Activated naive CD8-positive, alpha-beta T cell (primary cell): ENCODE results near the gene LDLRAD4.
"Not testable (repeated sequence)": the region's sequence is repeated elsewhere in the genome, so short reads cannot be mapped to it uniquely, and the experiment has no call there.

Source experiments
- H3K27ac Mint-ChIP-seq: one replicate; pipeline ENCODE4 v1.8.0; 2021; ENCODE audit warnings: mixed read lengths
- H3K27me3 Mint-ChIP-seq: one replicate; pipeline ENCODE4 v1.8.0; 2021; ENCODE audit warnings: mixed read lengths
- H3K36me3 Mint-ChIP-seq: one replicate; pipeline ENCODE4 v1.8.0; 2021; ENCODE audit warnings: mixed read lengths
- H3K4me1 Mint-ChIP-seq: one replicate; pipeline ENCODE4 v1.8.0; 2021; ENCODE audit warnings: low read depth, mixed read lengths
- H3K4me3 Mint-ChIP-seq: one replicate; pipeline ENCODE4 v1.8.0; 2021; ENCODE audit warnings: mild to moderate bottlenecking, mixed read lengths
- H3K9me3 Mint-ChIP-seq: one replicate; pipeline ENCODE4 v1.8.0; 2021; ENCODE audit warnings: low read depth, mixed read lengths

The LDLRAD4 gene

GRCh38 chr18:13658436-13659204 is 440.1 kb downstream of the LDLRAD4 start:
- H3K36me3 Mint-ChIP-seq = no peaks in the 10 kb centered on the region
- no peak overlapping the region for H3K27ac Mint-ChIP-seq
- no peaks in the 10 kb centered on the region for H3K9me3 Mint-ChIP-seq
- H3K4me1 Mint-ChIP-seq = peaks cover 6% of the 10 kb centered on the region
- H3K27me3 Mint-ChIP-seq = no peaks in the 10 kb centered on the region
- H3K4me3 Mint-ChIP-seq = no peak overlapping the region

- no peak overlapping the region for H3K27ac Mint-ChIP-seq
- H3K4me1 Mint-ChIP-seq = peaks cover 6% of the 10 kb centered on the region
- no peaks in the 10 kb centered on the region for H3K27me3 Mint-ChIP-seq
- no peaks in the 10 kb centered on the region for H3K9me3 Mint-ChIP-seq
- no peak overlapping the region for H3K4me3 Mint-ChIP-seq
- H3K36me3 Mint-ChIP-seq = peaks cover 5% of the 10 kb centered on the region
Observed at GRCh38 chr18:13660510-13660909, 441.9 kb downstream of the LDLRAD4 start.

- no peaks in the 10 kb centered on the region for H3K27me3 Mint-ChIP-seq
- H3K36me3 Mint-ChIP-seq = peaks cover 5% of the 10 kb centered on the region
- H3K4me1 Mint-ChIP-seq = peaks cover 6% of the 10 kb centered on the region
- H3K4me3 Mint-ChIP-seq = no peak overlapping the region
- H3K27ac Mint-ChIP-seq = no peak overlapping the region
- H3K9me3 Mint-ChIP-seq = no peaks in the 10 kb centered on the region
Observed at GRCh38 chr18:13661051-13661778, 442.7 kb downstream of the LDLRAD4 start.

- no peak overlapping the region for H3K27ac Mint-ChIP-seq
- H3K9me3 Mint-ChIP-seq = no peaks in the 10 kb centered on the region
- no peak overlapping the region for H3K4me3 Mint-ChIP-seq
Observed at GRCh38 chr18:13661779-13662256, 443.3 kb downstream of the LDLRAD4 start.

GRCh38 chr18:13672657-13673056 is 454.1 kb downstream of the LDLRAD4 start:
- Mint-ChIP-seq H3K9me3 (no peaks in the 10 kb centered on the region), H3K4me3 (no peak overlapping the region), H3K27ac (no peak overlapping the region), H3K4me1 (no peaks in the 10 kb centered on the region), H3K36me3 (peaks cover 5% of the 10 kb centered on the region), H3K27me3 (no peaks in the 10 kb centered on the region)

More at GRCh38 chr18:13661779-13662256, 443.3 kb downstream of the LDLRAD4 start:
- no peaks in the 10 kb centered on the region for H3K27me3 Mint-ChIP-seq
- H3K4me1 Mint-ChIP-seq = peaks cover 6% of the 10 kb centered on the region
- peaks cover 5% of the 10 kb centered on the region for H3K36me3 Mint-ChIP-seq

- Mint-ChIP-seq H3K36me3 (no peaks in the 10 kb centered on the region), H3K4me3 (no peak overlapping the region), H3K4me1 (peaks cover 10% of the 10 kb centered on the region), H3K27ac (no peak overlapping the region), H3K9me3 (no peaks in the 10 kb centered on the region), H3K27me3 (no peaks in the 10 kb centered on the region)
Observed at GRCh38 chr18:13676471-13676870, 457.9 kb downstream of the LDLRAD4 start.

GRCh38 chr18:13677350-13677749 is 458.8 kb downstream of the LDLRAD4 start:
- H3K9me3 Mint-ChIP-seq, H3K36me3 Mint-ChIP-seq, H3K27ac Mint-ChIP-seq, H3K27me3 Mint-ChIP-seq, H3K4me3 Mint-ChIP-seq: not testable (repeated sequence)
- peaks cover 10% of the 10 kb centered on the region for H3K4me1 Mint-ChIP-seq

- H3K36me3 Mint-ChIP-seq = peaks cover 4% of the 10 kb centered on the region
- H3K27me3 Mint-ChIP-seq = no peaks in the 10 kb centered on the region
- H3K9me3 Mint-ChIP-seq = no peaks in the 10 kb centered on the region
- H3K27ac Mint-ChIP-seq = no peak overlapping the region
- H3K4me1 Mint-ChIP-seq = peaks cover 16% of the 10 kb centered on the region
- H3K4me3 Mint-ChIP-seq = no peak overlapping the region
Observed at GRCh38 chr18:13680612-13681011, 462.1 kb downstream of the LDLRAD4 start.

- H3K4me3 Mint-ChIP-seq = no peak overlapping the region
- H3K9me3 Mint-ChIP-seq = no peaks in the 10 kb centered on the region
- peaks cover 24% of the 10 kb centered on the region for H3K4me1 Mint-ChIP-seq
- H3K27ac Mint-ChIP-seq = no peak overlapping the region
- no peaks in the 10 kb centered on the region for H3K27me3 Mint-ChIP-seq
- H3K36me3 Mint-ChIP-seq = peaks cover 4% of the 10 kb centered on the region
Observed at GRCh38 chr18:13681701-13682100, 463.1 kb downstream of the LDLRAD4 start.

GRCh38 chr18:13684546-13684945 is 466.0 kb downstream of the LDLRAD4 start:
- H3K27me3 Mint-ChIP-seq = no peaks in the 10 kb centered on the region
- no peaks in the 10 kb centered on the region for H3K9me3 Mint-ChIP-seq
- H3K36me3 Mint-ChIP-seq = peaks cover 9% of the 10 kb centered on the region
- H3K27ac Mint-ChIP-seq = no peak overlapping the region
- H3K4me1 Mint-ChIP-seq = peaks cover 29% of the 10 kb centered on the region
- H3K4me3 Mint-ChIP-seq = no peak overlapping the region

GRCh38 chr18:13688191-13689136 is 469.9 kb downstream of the LDLRAD4 start:
- Mint-ChIP-seq H3K4me1 (peaks cover 34% of the 10 kb centered on the region), H3K27ac (no peak overlapping the region)

GRCh38 chr18:13690060-13690459 is 471.5 kb downstream of the LDLRAD4 start:
- H3K9me3 Mint-ChIP-seq, H3K27ac Mint-ChIP-seq, H3K4me3 Mint-ChIP-seq, H3K27me3 Mint-ChIP-seq: not testable (repeated sequence)
- Mint-ChIP-seq H3K36me3 (peaks cover 10% of the 10 kb centered on the region), H3K4me1 (peaks cover 33% of the 10 kb centered on the region)

More at GRCh38 chr18:13688191-13689136, 469.9 kb downstream of the LDLRAD4 start:
- no peaks in the 10 kb centered on the region for H3K27me3 Mint-ChIP-seq
- no peak overlapping the region for H3K4me3 Mint-ChIP-seq
- H3K36me3 Mint-ChIP-seq = peaks cover 12% of the 10 kb centered on the region
- no peaks in the 10 kb centered on the region for H3K9me3 Mint-ChIP-seq

- H3K36me3 Mint-ChIP-seq = peaks cover 21% of the 10 kb centered on the region
- H3K4me3 Mint-ChIP-seq, H3K27ac Mint-ChIP-seq, H3K27me3 Mint-ChIP-seq: not testable (repeated sequence)
- peaks cover 19% of the 10 kb centered on the region for H3K4me1 Mint-ChIP-seq
- peaks cover 10% of the 10 kb centered on the region for H3K9me3 Mint-ChIP-seq
Observed at GRCh38 chr18:13695337-13695736, 476.8 kb downstream of the LDLRAD4 start.

- Mint-ChIP-seq H3K36me3 (peaks cover 21% of the 10 kb centered on the region), H3K27ac (no peak overlapping the region), H3K27me3 (no peaks in the 10 kb centered on the region), H3K9me3 (peaks cover 10% of the 10 kb centered on the region), H3K4me3 (no peak overlapping the region), H3K4me1 (peaks cover 15% of the 10 kb centered on the region)
Observed at GRCh38 chr18:13696961-13697360, 478.4 kb downstream of the LDLRAD4 start.
